Stomach (tissue), 9 donors: ENCODE results near the gene ACSL5. TPM values are rescaled to one million over a fixed set of nuclear protein-coding genes. Genes with fewer than 3 reads are reported as not detected.
A peak's percentile ranks its signal among the peaks of the same experiment; 100 is the strongest.

Experiments used
- DNase-seq, 2 donors: peaks; one replicate each; pipeline versions ENCODE4 v3.0.0 to v3.0.0-alpha.2; 2013 to 2019
- H3K27ac ChIP-seq, 5 donors: fragments of 200-600 bp in 4 of 5; sonication (generic) in 4 of 5; one replicate each; pipeline ENCODE4 v1.5.1; 2013 to 2019; ENCODE audit warnings: mild to moderate bottlenecking in 1 of 5, moderate library complexity in 1 of 5
- H3K27me3 ChIP-seq, 3 donors: fragments of 200-600 bp; sonication (generic); one replicate each; pipeline ENCODE4 v1.5.1; 2017 to 2019; ENCODE audit warnings: mixed run types in 1 of 3
- H3K36me3 ChIP-seq, 4 donors: fragments of 200-600 bp; sonication (generic); 1 replicate in 3 of 4; 2 replicates in 1 of 4; pipeline ENCODE4 v1.5.1; 2016 to 2019
- H3K4me1 ChIP-seq, 4 donors: fragments of 200-600 bp; sonication (generic); one replicate each; pipeline ENCODE4 v1.5.1; 2016 to 2019
- H3K4me3 ChIP-seq, 4 donors: fragments of 200-600 bp; sonication (generic) in 3 of 4; one replicate each; pipeline ENCODE4 v1.5.1; 2016 to 2019; ENCODE audit warnings: mild to moderate bottlenecking in 1 of 4
- H3K9me3 ChIP-seq, 4 donors: fragments of 200-600 bp; sonication (generic); one replicate each; pipeline ENCODE4 v1.5.1; 2016 to 2019
- CTCF ChIP-seq, 7 experiments: fragments of 450-650 bp in 4 of 7; fragments of 200-600 bp in 3 of 7; sonication (generic) in 3 of 7; IDR thresholded peaks; one replicate each; pipeline ENCODE4 v1.5.1; 2016 to 2019; ENCODE audit warnings: antibody characterized with exemption in 7 of 7, control low read depth in 2 of 7, mild to moderate bottlenecking in 1 of 7
- EP300 ChIP-seq: sonication (generic); formaldehyde crosslinking; IDR thresholded peaks from one replicate; pipeline ENCODE4 v1.6.1; 2017; ENCODE audit warnings: antibody characterized with exemption
- POLR2A ChIP-seq, 4 donors: fragments of 450-650 bp; IDR thresholded peaks; one replicate each; pipeline ENCODE4 v1.6.1; 2016; ENCODE audit warnings: antibody characterized with exemption in 4 of 4, control low read depth in 2 of 4, mild to moderate bottlenecking in 1 of 4, moderate library complexity in 1 of 4
- POLR2AphosphoS5 ChIP-seq, 3 donors: sonication (generic); formaldehyde crosslinking; IDR thresholded peaks; one replicate each; pipeline ENCODE4 v1.6.1; 2016; ENCODE audit warnings: antibody characterized with exemption in 3 of 3
- WGBS, 5 donors: extraction: QIAGEN DNeasy Blood & Tissue Kit in 3 of 5; methylation state at CpG; one replicate each; pipeline versions ENCODE4 v1.1.5 to v1.1.7; 2013 to 2018; 5-methylcytosine and 5-hydroxymethylcytosine counted together
- intact Hi-C: fragments of 100-400 bp; cut with DNase I; formaldehyde crosslinking; loops from one replicate; pipeline ENCODE4 v1.15.1; 2023; ENCODE audit warnings: low total_unique reads
- polyA plus RNA-seq, 3 donors: library from polyadenylated mRNA; stranded (reverse); fragments of 200-250 nt; gene quantifications; one replicate each; pipeline ENCODE4 v1.2.3, GENCODE V29; 2013
- total RNA-seq, 5 donors: library from RNA; depleted of rRNA; stranded (reverse); fragments of >200 nt; gene quantifications; one replicate each; pipeline versions ENCODE4 v1.1.0 to v1.2.3, GENCODE V29; 2014 to 2016
- donor health status: healthy with polysubstance abuse.
- donor health status: Bipolar disorder and iron deficiency.
- donor health status: healthy.

The ACSL5 gene
- total and polyA plus RNA-seq, 8 donors = 4.9 to 144 (median 16.6) TPM

GRCh38 chr10:112330607-112331160 lies 43.2 kb upstream of the ACSL5 start:
- intact Hi-C loops = no loop called here
- Histone ChIP-seq H3K27me3 (no peaks in the 10 kb centered on the region), H3K27ac (peak overlapping the region; percentile 27 to 62 (median 41)), H3K4me1 (peaks cover 6 to 20% (median 15%) of the 10 kb centered on the region in 4 donors), H3K4me3 (no peak overlapping the region), H3K9me3 (no peaks in the 10 kb centered on the region), H3K36me3 (no peaks in the 10 kb centered on the region)
- WGBS, 5 donors = 23 to 63% (median 38%) methylated on average over 1 of the region's 1 CpG
- TF ChIP-seq CTCF (IDR thresholded peaks at IDR 0.05) = no peak
- no peak for TF ChIP-seq POLR2A (IDR thresholded peaks at IDR 0.05)
- peak in 1 of 3 donors; percentile 9 for TF ChIP-seq POLR2AphosphoS5 (IDR thresholded peaks at IDR 0.05)
- no peak for TF ChIP-seq EP300
- peak; percentile 37 to 67 for DNase-seq

GRCh38 chr10:112332022-112332421 lies 41.9 kb upstream of the ACSL5 start:
- peak overlapping the region in 1 of 5 donors; percentile 67 for H3K27ac ChIP-seq
- no peak for TF ChIP-seq POLR2AphosphoS5 (IDR thresholded peaks at IDR 0.05)
- no peak for TF ChIP-seq POLR2A (IDR thresholded peaks at IDR 0.05)
- TF ChIP-seq EP300 = no peak
- intact Hi-C loops = no loop called here
- WGBS, 5 donors = 36 to 59% (median 48%) methylated on average over 3 of the region's 3 CpGs
- DNase-seq = no peak
- no peaks in the 10 kb centered on the region for H3K36me3 ChIP-seq
- H3K4me3 ChIP-seq = no peak overlapping the region
- H3K4me1 ChIP-seq = peaks cover 10 to 29% (median 23%) of the 10 kb centered on the region in 4 donors
- H3K27me3 ChIP-seq = no peaks in the 10 kb centered on the region
- no peaks in the 10 kb centered on the region for H3K9me3 ChIP-seq

GRCh38 chr10:112332509-112333228 lies 41.2 kb upstream of the ACSL5 start:
- Histone ChIP-seq H3K4me3 (no peak overlapping the region), H3K27me3 (no peaks in the 10 kb centered on the region), H3K9me3 (no peaks in the 10 kb centered on the region), H3K27ac (peak overlapping the region in 2 of 5 donors; percentile 35 to 67), H3K4me1 (peaks cover 10 to 29% (median 23%) of the 10 kb centered on the region in 4 donors), H3K36me3 (no peaks in the 10 kb centered on the region)
- peak; percentile 20 to 68 for DNase-seq
- intact Hi-C loops = no loop called here
- TF ChIP-seq EP300 = no peak
- 35 to 48% (median 41%) methylated on average over 5 of the region's 5 CpGs for WGBS, 5 donors

- Histone ChIP-seq H3K4me1 (peaks cover 10 to 29% (median 23%) of the 10 kb centered on the region in 4 donors), H3K9me3 (no peaks in the 10 kb centered on the region), H3K27ac (peak overlapping the region in 1 of 5 donors; percentile 67), H3K4me3 (no peak overlapping the region), H3K36me3 (no peaks in the 10 kb centered on the region), H3K27me3 (no peaks in the 10 kb centered on the region)
- no peak for TF ChIP-seq POLR2AphosphoS5 (IDR thresholded peaks at IDR 0.05)
- no peak for TF ChIP-seq CTCF (IDR thresholded peaks at IDR 0.05)
- no peak for TF ChIP-seq EP300
- TF ChIP-seq POLR2A (IDR thresholded peaks at IDR 0.05) = no peak
- 58 to 70% (median 64%) methylated on average over 4 of the region's 4 CpGs for WGBS, 5 donors
- DNase-seq = peak in 1 of 2 donors; percentile 14
- intact Hi-C loops = no loop called here
Measured at GRCh38 chr10:112333452-112333851, 40.5 kb upstream of the ACSL5 start.

GRCh38 chr10:112335111-112335867 lies 38.6 kb upstream of the ACSL5 start:
- intact Hi-C loops = no loop called here

More at GRCh38 chr10:112335111-112335867, 38.6 kb upstream of the ACSL5 start:
- Histone ChIP-seq H3K4me1 (peaks cover 10 to 29% (median 20%) of the 10 kb centered on the region in 4 donors), H3K9me3 (no peaks in the 10 kb centered on the region), H3K4me3 (no peak overlapping the region), H3K27me3 (no peaks in the 10 kb centered on the region), H3K27ac (peak overlapping the region in 3 of 5 donors; percentile 37 to 78 (median 67)), H3K36me3 (no peaks in the 10 kb centered on the region)
- 30 to 56% (median 37%) methylated on average over 5 of the region's 5 CpGs for WGBS, 5 donors
- TF ChIP-seq CTCF (IDR thresholded peaks at IDR 0.05) (no peak), POLR2A (IDR thresholded peaks at IDR 0.05) (no peak), EP300 (no peak), POLR2AphosphoS5 (IDR thresholded peaks at IDR 0.05) (no peak)
- peak in 1 of 2 donors; percentile 13 for DNase-seq
